K562 (cell line): ENCODE data around the gene MPLKIP. TPM values are rescaled to one million over a fixed set of nuclear protein-coding genes. Genes with fewer than 3 reads are reported as not detected.
"Not testable (repeated sequence)": the region's sequence is repeated elsewhere in the genome, so short reads cannot be mapped to it uniquely, and the experiment has no call there.

Experiments
- ATAC-seq: fragments of 200-7000 bp; cut with Tn5 transposase; 3 replicates; pipeline ENCODE4 v1.9.1; 2020; ENCODE audit warnings: moderate library complexity
- BruUV-seq: library from RNA; stranded (reverse); fragments of 400-500 nt; replicated peaks from 2 replicates; lab custom pipeline; 2021; lab: Mats Ljungman, UMichigan
- CTCF ChIA-PET: fragments of 300-600 bp; formaldehyde crosslinking; extraction: SDS; loops from one replicate; lab custom pipeline; 2021; ENCODE audit warnings: low intra/inter-chr PET ratio; lab: Yijun Ruan, JAX
- POLR2A ChIA-PET: fragments of 300-600, 350-650 bp; sonication (Branson Sonifier 250); formaldehyde crosslinking; extraction: SDS; loops from one replicate; lab custom pipeline; 2021; ENCODE audit warnings: antibody characterized with exemption, inconsistent platforms; lab: Yijun Ruan, JAX
- DNase-seq, 4 experiments: peaks; one replicate each; pipeline versions ENCODE4 v3.0.0 to v3.0.0-alpha.2; 2011 to 2018; ENCODE audit warnings: low spot score in 3 of 4, mixed read lengths in 3 of 4; ENCODE audit errors: extremely low read depth in 1 of 4
- FAIRE-seq: peaks from 2 replicates; lab custom pipeline; 2011; peaks lifted over from hg19 to GRCh38; lab: Jason Lieb, UNC
- H2AFZ ChIP-seq: 2 replicates; pipeline ENCODE4 v1.6.0; 2011; ENCODE audit warnings: low read depth, low read length, control low read depth, inconsistent platforms
- H3K27ac ChIP-seq: fragments of 200-600 bp; 3 replicates; pipeline ENCODE4 v1.8.0; 2011; ENCODE audit warnings: low read depth, mild to moderate bottlenecking, control low read depth, inconsistent platforms, low read length, moderate library complexity, mixed read lengths; ENCODE audit errors: extremely low read depth
- H3K27me3 ChIP-seq, 2 experiments: fragments of 300-600 bp in 1 of 2; 2 replicates in 1 of 2; 3 replicates in 1 of 2; pipeline versions ENCODE4 v1.6.0 to v1.8.0; 2011; ENCODE audit warnings: inconsistent platforms in 2 of 2, low read length in 2 of 2, mild to moderate bottlenecking in 1 of 2, mixed read lengths in 1 of 2, moderate library complexity in 1 of 2; ENCODE audit not compliant: control insufficient read depth in 2 of 2, insufficient read depth in 2 of 2
- H3K36me3 ChIP-seq: fragments of 300-600 bp; 3 replicates; pipeline ENCODE4 v1.8.0; 2011; ENCODE audit warnings: mild to moderate bottlenecking, low read length, inconsistent platforms; ENCODE audit not compliant: control insufficient read depth, insufficient read depth
- H3K4me1 ChIP-seq, 2 experiments: fragments of 200-600 bp in 1 of 2; replicated peaks in 1 of 2; 2 replicates in 1 of 2; 3 replicates in 1 of 2; pipeline versions ENCODE4 v1.5.1 to v1.8.0; 2011; ENCODE audit warnings: inconsistent platforms in 2 of 2, low read length in 2 of 2, mild to moderate bottlenecking in 1 of 2, mixed read lengths in 1 of 2, moderate library complexity in 1 of 2; ENCODE audit not compliant: control insufficient read depth in 2 of 2, insufficient read depth in 2 of 2
- H3K4me2 ChIP-seq: 2 replicates; pipeline ENCODE4 v1.6.1; 2011; ENCODE audit warnings: low read length, control low read depth, inconsistent platforms, mixed read lengths; ENCODE audit not compliant: insufficient read depth
- H3K4me3 ChIP-seq: fragments of 200-600 bp; sonication (generic), shearing (Covaris generic); 2 replicates; pipeline ENCODE4 v1.5.1; 2016; ENCODE audit warnings: control low read depth, inconsistent platforms
- H3K79me2 ChIP-seq: fragments of 200-600 bp; 3 replicates; pipeline ENCODE4 v1.8.0; 2011; ENCODE audit warnings: low read length, inconsistent platforms; ENCODE audit not compliant: control insufficient read depth, insufficient read depth
- H3K9ac ChIP-seq, 2 experiments: 2 replicates each; pipeline versions ENCODE4 v1.6.0 to v1.6.1; 2011; ENCODE audit warnings: low read depth in 2 of 2, low read length in 2 of 2, control low read depth in 1 of 2, inconsistent platforms in 1 of 2, mild to moderate bottlenecking in 1 of 2, mixed read lengths in 1 of 2; ENCODE audit not compliant: insufficient read depth in 1 of 2
- H3K9me1 ChIP-seq: one replicate; pipeline ENCODE4 v1.6.0; 2011; ENCODE audit warnings: inconsistent platforms, mild to moderate bottlenecking, low read length, moderate library complexity; ENCODE audit not compliant: control insufficient read depth, insufficient read depth
- H3K9me3 ChIP-seq: replicated peaks from 2 replicates; pipeline ENCODE4 v1.5.1; 2011; ENCODE audit warnings: low read depth, low read length, inconsistent platforms; ENCODE audit not compliant: control insufficient read depth, insufficient read depth
- H4K20me1 ChIP-seq: replicated peaks from 2 replicates; pipeline ENCODE4 v1.6.1; 2011; ENCODE audit warnings: low read length, inconsistent platforms, mixed read lengths; ENCODE audit not compliant: control insufficient read depth, insufficient read depth
- SAFB ChIP-seq: fragments of 200-400 bp; formaldehyde crosslinking; IDR thresholded peaks from 2 replicates; pipeline ENCODE4 v1.6.1; 2017; ENCODE audit warnings: low read depth, low read length, borderline replicate concordance
- WGBS: fragments of 100-300 bp; shearing (Covaris generic); methylation state at CpG from one replicate; pipeline ENCODE4 v1.1.6; 2016; ENCODE audit warnings: low coverage, mixed read lengths; ENCODE audit not compliant: insufficient coverage; ENCODE audit errors: missing lambda C conversion rate; 5-methylcytosine and 5-hydroxymethylcytosine counted together
- in situ Hi-C: fragments of 300-500 bp; cut with MboI; formaldehyde crosslinking; loops from 4 replicates; pipeline ENCODE4 v1.15.0; 2018; ENCODE audit warnings: inconsistent platforms, mixed read lengths
- intact Hi-C: fragments of 100-400 bp; cut with micrococcal nuclease; formaldehyde crosslinking; loops from 2 replicates; pipeline ENCODE4 v1.14.2; 2022
- polyA plus RNA-seq, 8 experiments: library from polyadenylated mRNA; depleted of rRNA in 4 of 8; stranded (reverse) in 5 of 8; unstranded in 3 of 8; fragments of >200 nt; fragmentation: Nextera tagmentation in 2 of 8; fragmentation: Illumina TruSeq in 1 of 8; extraction: Ambion mirVana in 2 of 8; extraction: Trizol in 1 of 8; gene quantifications; 2 replicates each; pipeline versions ENCODE4 v1.2.1 to v1.2.3, GENCODE V29; 2011 to 2014; ENCODE audit warnings: inconsistent platforms in 1 of 8, missing spikeins in 1 of 8
- total RNA-seq, 7 experiments: library from RNA; depleted of rRNA in 6 of 7; stranded (reverse); fragments of >200 nt in 6 of 7; fragmentation: Illumina TruSeq in 2 of 7; extraction: Trizol in 2 of 7; gene quantifications; 2 replicates each; pipeline versions ENCODE4 v1.2.1 to v1.2.3, GENCODE V29; 2011 to 2021; ENCODE audit warnings: low replicate concordance in 1 of 7
- TF ChIP-seq, protein P1 (sequence below): sonication (generic); formaldehyde crosslinking; IDR thresholded peaks from 2 replicates; pipeline ENCODE4 v1.8.0; 2022; ENCODE audit warnings: missing genetic modification reagents, mild to moderate bottlenecking, moderate library complexity, borderline replicate concordance

The MPLKIP gene
- total and polyA plus RNA-seq, 9 of the 15 experiments (the other 6 are each of a cell fraction or from before 2014, with no cell fraction given), result 5.6 to 127 (median 44.2) TPM

GRCh38 chr7:40175725-40176510 is 41.5 kb upstream of the MPLKIP start (continued):
- TF ChIP-seq, protein P1, sequence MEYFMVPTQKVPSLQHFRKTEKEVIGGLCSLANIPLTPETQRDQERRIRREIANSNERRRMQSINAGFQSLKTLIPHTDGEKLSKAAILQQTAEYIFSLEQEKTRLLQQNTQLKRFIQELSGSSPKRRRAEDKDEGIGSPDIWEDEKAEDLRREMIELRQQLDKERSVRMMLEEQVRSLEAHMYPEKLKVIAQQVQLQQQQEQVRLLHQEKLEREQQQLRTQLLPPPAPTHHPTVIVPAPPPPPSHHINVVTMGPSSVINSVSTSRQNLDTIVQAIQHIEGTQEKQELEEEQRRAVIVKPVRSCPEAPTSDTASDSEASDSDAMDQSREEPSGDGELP (CRISPR knock-in tag), result no peak
- TF ChIP-seq SAFB, result no peak

GRCh38 chr7:40175256-40175655 is 40.8 kb upstream of the MPLKIP start:
- in situ Hi-C loops, FAIRE-seq, ATAC-seq, intact Hi-C loops, H3K9me3 ChIP-seq, H4K20me1 ChIP-seq, POLR2A ChIA-PET, BruUV-seq, H3K4me2 ChIP-seq, H3K27ac ChIP-seq, H3K36me3 ChIP-seq, DNase-seq, H2AFZ ChIP-seq, H3K79me2 ChIP-seq, H3K4me1 ChIP-seq, H3K9ac ChIP-seq, H3K9me1 ChIP-seq, CTCF ChIA-PET, H3K4me3 ChIP-seq: not testable (repeated sequence)
- peaks cover 0 to 18% of the 10 kb centered on the region in 2 experiments; a peak in 3 of 5 replicates for H3K27me3 ChIP-seq
- 0% methylated on average over 6 of the region's 6 CpGs for WGBS

DNA sequence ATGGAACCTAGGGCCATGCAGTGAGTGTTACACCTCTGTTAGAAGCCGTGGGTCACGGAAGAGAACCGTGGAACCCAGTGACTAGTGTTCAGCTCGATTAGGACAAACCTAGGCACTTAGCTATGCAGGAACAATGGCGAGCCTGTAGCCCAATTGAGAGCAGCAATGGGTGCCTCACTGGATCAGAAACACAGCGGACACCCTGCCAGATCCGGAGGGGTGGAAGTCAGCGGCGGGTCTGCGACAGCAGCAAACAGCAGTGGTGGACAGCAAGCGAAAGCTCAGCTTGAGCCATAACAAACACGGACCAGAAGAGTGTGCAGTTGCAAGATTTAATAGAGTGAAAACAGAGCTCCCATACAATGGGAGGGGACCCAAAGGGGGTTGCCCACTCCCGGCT is 38.7 kb upstream of the MPLKIP start:
- in situ Hi-C loops, H3K4me1 ChIP-seq, H3K36me3 ChIP-seq, H3K9me3 ChIP-seq, DNase-seq, H3K9me1 ChIP-seq, CTCF ChIA-PET, ATAC-seq, H3K27ac ChIP-seq, H4K20me1 ChIP-seq, intact Hi-C loops, BruUV-seq, FAIRE-seq, H3K4me3 ChIP-seq, H3K27me3 ChIP-seq, H3K79me2 ChIP-seq, H3K9ac ChIP-seq: not testable (repeated sequence)
- H2AFZ ChIP-seq, result peak overlapping the region; percentile 72; the same call in 1 of the 2 replicates
- WGBS, result 2% methylated on average over 13 of the region's 13 CpGs
- POLR2A ChIA-PET, result interaction anchor here (0.7 kb wide), 1 partner anchor 372 kb away, joined by 3 read pairs; no protein-coding TSS in a partner anchor
- peak overlapping the region; percentile 24; the same call in 1 of the 2 replicates for H3K4me2 ChIP-seq

- in situ Hi-C loops, BruUV-seq, DNase-seq, H3K36me3 ChIP-seq, ATAC-seq, H4K20me1 ChIP-seq, H3K27ac ChIP-seq, intact Hi-C loops, POLR2A ChIA-PET, H3K27me3 ChIP-seq, H3K4me1 ChIP-seq, H3K4me2 ChIP-seq, H3K4me3 ChIP-seq, H3K79me2 ChIP-seq, H3K9me3 ChIP-seq, H2AFZ ChIP-seq, H3K9ac ChIP-seq, FAIRE-seq, H3K9me1 ChIP-seq, CTCF ChIA-PET: not testable (repeated sequence)
- 0% methylated on average over 3 of the region's 3 CpGs for WGBS
Measured at GRCh38 chr7:40168266-40168665, 33.8 kb upstream of the MPLKIP start.
